PFSK-1 (cell line): ENCODE data around the gene CYP2R1.

ENCODE experiments used
- FOXP2 ChIP-seq: optimal IDR thresholded peaks from 2 replicates; pipeline ENCODE3; 2011; ENCODE audit warnings: borderline replicate concordance, control low read depth, inconsistent platforms; ENCODE audit not compliant: insufficient read depth; ENCODE audit errors: extremely low read length, extremely low read depth
- POLR2AphosphoS5 ChIP-seq: IDR thresholded peaks from 2 replicates; pipeline ENCODE4 v1.6.1; 2012; ENCODE audit warnings: low read depth, mild to moderate bottlenecking, control low read depth, low read length, moderate library complexity
- SIN3A ChIP-seq: IDR thresholded peaks from 2 replicates; pipeline ENCODE4 v1.6.1; 2012; ENCODE audit warnings: mild to moderate bottlenecking, low read length, moderate library complexity, borderline replicate concordance; ENCODE audit not compliant: insufficient read depth
- TAF1 ChIP-seq: IDR thresholded peaks from 2 replicates; pipeline ENCODE4 v1.6.1; 2012; ENCODE audit warnings: low read length, control low read depth, borderline replicate concordance; ENCODE audit not compliant: insufficient read depth
- TF ChIP-seq, protein P1 (sequence below), 2 experiments: IDR thresholded peaks; 2 replicates each; pipeline versions ENCODE4 v1.6.1 to v1.8.0; 2011 to 2012; ENCODE audit warnings: low read depth in 2 of 2, low read length in 2 of 2, control low read depth in 1 of 2, inconsistent platforms in 1 of 2, mild to moderate bottlenecking in 1 of 2, moderate library complexity in 1 of 2; ENCODE audit not compliant: insufficient read depth in 1 of 2

Gene CYP2R1

DNA sequence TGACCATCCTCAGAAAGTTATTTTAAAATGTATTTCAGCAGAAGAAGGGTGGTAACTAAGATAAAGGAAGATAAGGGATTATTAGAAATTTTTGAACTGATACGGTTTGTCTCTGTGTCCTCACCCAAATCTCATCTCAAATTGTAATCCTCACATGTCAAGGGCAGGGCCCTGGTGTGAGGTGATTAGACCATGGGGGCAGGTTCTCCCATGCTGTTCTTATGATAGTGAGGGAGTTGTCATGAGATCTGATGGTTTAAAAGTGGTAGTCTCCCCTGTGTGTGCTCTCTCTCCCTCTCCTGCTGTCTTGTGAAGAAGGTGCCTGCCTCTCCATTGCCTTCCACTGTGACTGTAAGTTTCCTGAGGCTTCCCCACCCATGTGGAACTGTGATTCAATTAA, 36.1 kb downstream of the CYP2R1 start:
- TF ChIP-seq FOXP2: no peak
- no peak for TF ChIP-seq TAF1
- TF ChIP-seq, protein P1, sequence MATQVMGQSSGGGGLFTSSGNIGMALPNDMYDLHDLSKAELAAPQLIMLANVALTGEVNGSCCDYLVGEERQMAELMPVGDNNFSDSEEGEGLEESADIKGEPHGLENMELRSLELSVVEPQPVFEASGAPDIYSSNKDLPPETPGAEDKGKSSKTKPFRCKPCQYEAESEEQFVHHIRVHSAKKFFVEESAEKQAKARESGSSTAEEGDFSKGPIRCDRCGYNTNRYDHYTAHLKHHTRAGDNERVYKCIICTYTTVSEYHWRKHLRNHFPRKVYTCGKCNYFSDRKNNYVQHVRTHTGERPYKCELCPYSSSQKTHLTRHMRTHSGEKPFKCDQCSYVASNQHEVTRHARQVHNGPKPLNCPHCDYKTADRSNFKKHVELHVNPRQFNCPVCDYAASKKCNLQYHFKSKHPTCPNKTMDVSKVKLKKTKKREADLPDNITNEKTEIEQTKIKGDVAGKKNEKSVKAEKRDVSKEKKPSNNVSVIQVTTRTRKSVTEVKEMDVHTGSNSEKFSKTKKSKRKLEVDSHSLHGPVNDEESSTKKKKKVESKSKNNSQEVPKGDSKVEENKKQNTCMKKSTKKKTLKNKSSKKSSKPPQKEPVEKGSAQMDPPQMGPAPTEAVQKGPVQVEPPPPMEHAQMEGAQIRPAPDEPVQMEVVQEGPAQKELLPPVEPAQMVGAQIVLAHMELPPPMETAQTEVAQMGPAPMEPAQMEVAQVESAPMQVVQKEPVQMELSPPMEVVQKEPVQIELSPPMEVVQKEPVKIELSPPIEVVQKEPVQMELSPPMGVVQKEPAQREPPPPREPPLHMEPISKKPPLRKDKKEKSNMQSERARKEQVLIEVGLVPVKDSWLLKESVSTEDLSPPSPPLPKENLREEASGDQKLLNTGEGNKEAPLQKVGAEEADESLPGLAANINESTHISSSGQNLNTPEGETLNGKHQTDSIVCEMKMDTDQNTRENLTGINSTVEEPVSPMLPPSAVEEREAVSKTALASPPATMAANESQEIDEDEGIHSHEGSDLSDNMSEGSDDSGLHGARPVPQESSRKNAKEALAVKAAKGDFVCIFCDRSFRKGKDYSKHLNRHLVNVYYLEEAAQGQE (IDR thresholded peaks at IDR 0.05; ENCODE audit: insufficient read depth in 1 of 2, low read depth in 2 of 2, low read length in 2 of 2): no peak
- TF ChIP-seq SIN3A: no peak
- no peak for TF ChIP-seq POLR2AphosphoS5

DNA sequence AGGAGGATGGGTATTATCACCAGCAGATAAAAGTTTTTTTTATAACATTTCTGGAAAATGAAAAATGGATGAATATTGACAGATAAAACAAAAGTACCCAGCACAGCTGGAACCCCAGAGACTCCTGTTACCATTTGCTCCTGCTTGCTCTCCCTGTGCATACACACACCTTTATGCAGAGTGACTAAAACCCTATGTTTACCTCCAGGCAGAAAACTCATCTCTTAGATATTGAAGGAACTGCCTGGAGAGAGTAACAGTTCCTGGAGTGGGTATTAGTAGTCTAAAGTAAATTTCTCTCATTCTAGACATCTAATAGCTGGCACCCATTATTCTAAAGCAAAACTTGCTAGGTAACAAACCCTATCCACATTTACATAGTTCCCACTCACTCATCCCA, 38.0 kb downstream of the CYP2R1 start:
- no peak for TF ChIP-seq TAF1
- TF ChIP-seq SIN3A: no peak
- TF ChIP-seq POLR2AphosphoS5: no peak
- TF ChIP-seq, protein P1 (IDR thresholded peaks at IDR 0.05; ENCODE audit: insufficient read depth in 1 of 2, low read depth in 2 of 2, low read length in 2 of 2): no peak
- no peak for TF ChIP-seq FOXP2

DNA sequence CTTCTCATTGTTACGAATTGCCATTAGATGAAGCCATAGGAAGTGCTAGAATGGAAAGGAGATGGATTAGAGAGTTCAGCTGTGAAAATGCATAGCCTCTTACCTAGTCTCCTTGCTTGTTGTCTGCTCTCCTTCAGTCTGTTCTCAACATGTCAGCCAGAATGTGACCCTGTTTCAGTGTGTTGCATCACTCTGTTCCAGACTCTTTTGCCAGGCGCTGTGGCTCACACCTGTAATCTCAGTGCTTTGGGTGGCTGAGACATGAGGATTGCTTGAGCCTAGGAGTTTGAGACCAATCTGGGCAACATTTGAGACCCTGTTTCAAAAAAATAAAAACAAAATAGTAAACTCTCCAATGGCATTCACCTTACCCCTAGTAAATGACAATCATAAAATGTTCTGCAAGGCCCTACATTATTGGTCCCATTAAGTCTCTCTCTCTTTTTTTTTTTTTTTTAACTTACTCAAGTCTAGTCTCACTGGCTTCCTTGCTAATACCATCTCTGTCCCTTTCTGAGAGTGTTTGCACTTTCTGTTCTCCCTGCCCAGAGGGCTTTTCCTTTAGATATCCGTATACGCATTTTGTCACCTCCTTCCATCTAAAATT, 39.4 kb downstream of the CYP2R1 start:
- TF ChIP-seq TAF1 (no peak), POLR2AphosphoS5 (no peak), SIN3A (no peak), FOXP2 (no peak)
- TF ChIP-seq, protein P1 (IDR thresholded peaks at IDR 0.05; ENCODE audit: insufficient read depth in 1 of 2, low read depth in 2 of 2, low read length in 2 of 2): no peak

DNA sequence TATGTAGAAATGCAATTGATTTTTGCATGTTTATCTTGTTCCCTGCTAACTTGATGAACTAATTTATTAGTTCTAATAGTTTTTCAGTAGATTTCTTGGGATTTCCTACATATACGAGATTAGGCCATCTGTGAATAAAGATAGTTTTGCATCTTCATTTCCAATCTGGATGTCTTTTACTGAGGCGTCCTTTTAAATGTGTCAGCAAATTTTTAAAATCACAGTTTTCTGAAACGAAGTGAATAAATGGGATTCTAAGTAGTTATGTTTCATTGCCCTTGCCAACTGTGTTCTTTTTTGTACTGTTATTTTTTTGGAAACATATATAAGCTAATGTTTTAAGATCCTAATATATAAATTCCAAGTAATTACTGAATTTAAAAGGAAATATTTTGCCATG, 50.0 kb downstream of the CYP2R1 start:
- TF ChIP-seq FOXP2 (no peak), TAF1 (no peak), POLR2AphosphoS5 (no peak), SIN3A (no peak)
- TF ChIP-seq, protein P1 (IDR thresholded peaks at IDR 0.05; ENCODE audit: insufficient read depth in 1 of 2, low read depth in 2 of 2, low read length in 2 of 2): no peak
